Lung (tissue), 12 donors: Measurements from ENCODE around the gene ATP7B. TPM values are rescaled to one million over a fixed set of nuclear protein-coding genes. Genes with fewer than 3 reads are reported as not detected.

Experiments used
- ATAC-seq: fragments of 200-7000 bp; cut with Tn5 transposase; one replicate; pipeline ENCODE4 v1.9.1; 2020; ENCODE audit warnings: moderate number of reproducible peaks; ENCODE audit not compliant: insufficient read depth, low FRiP score
- DNase-seq, 3 donors: peaks; one replicate each; pipeline ENCODE4 v3.0.0-alpha.2; 2013 to 2017
- H3K27ac ChIP-seq, 2 donors: one replicate each; pipeline ENCODE4 v1.5.1; 2013; ENCODE audit warnings: mild to moderate bottlenecking in 2 of 2, moderate library complexity in 2 of 2, control low read depth in 1 of 2, inconsistent platforms in 1 of 2, low read depth in 1 of 2, low read length in 1 of 2
- H3K27me3 ChIP-seq, 3 donors: one replicate each; pipeline ENCODE4 v1.5.1; 2013; ENCODE audit warnings: low read length in 2 of 3; ENCODE audit not compliant: control insufficient read depth in 3 of 3, insufficient read depth in 3 of 3
- H3K36me3 ChIP-seq, 4 donors: one replicate each; pipeline ENCODE4 v1.5.1; 2013; ENCODE audit warnings: low read length in 4 of 4, mild to moderate bottlenecking in 1 of 4, moderate library complexity in 1 of 4; ENCODE audit not compliant: control insufficient read depth in 4 of 4, insufficient read depth in 4 of 4
- H3K4me1 ChIP-seq, 5 donors: one replicate each; pipeline ENCODE4 v1.5.1; 2013; ENCODE audit warnings: low read length in 5 of 5, mild to moderate bottlenecking in 2 of 5, moderate library complexity in 1 of 5; ENCODE audit not compliant: control insufficient read depth in 5 of 5, insufficient read depth in 5 of 5
- H3K4me3 ChIP-seq: one replicate; pipeline ENCODE4 v1.5.1; 2013; ENCODE audit warnings: mild to moderate bottlenecking, control low read depth, moderate library complexity
- H3K9ac ChIP-seq, 2 donors: one replicate each; pipeline ENCODE4 v1.5.1; 2013; ENCODE audit warnings: low read length in 2 of 2, control low read depth in 1 of 2; ENCODE audit not compliant: insufficient read depth in 1 of 2
- H3K9me3 ChIP-seq, 4 donors: one replicate each; pipeline ENCODE4 v1.5.1; 2013; ENCODE audit warnings: low read length in 3 of 4, mild to moderate bottlenecking in 1 of 4, moderate library complexity in 1 of 4; ENCODE audit not compliant: control insufficient read depth in 4 of 4, insufficient read depth in 3 of 4
- WGBS, 2 donors: extraction: QIAGEN DNeasy Blood & Tissue Kit; methylation state at CpG; one replicate each; pipeline ENCODE4 v1.1.7; 2013; 5-methylcytosine and 5-hydroxymethylcytosine counted together
- polyA plus RNA-seq, 2 donors: library from polyadenylated mRNA; stranded (reverse); fragments of 200-250 nt; gene quantifications; one replicate each; pipeline ENCODE4 v1.2.1, GENCODE V29; 2013
- total RNA-seq, 2 donors: library from RNA; depleted of rRNA in 1 of 2; stranded (reverse); fragments of >200 nt in 1 of 2; gene quantifications; one replicate each; pipeline ENCODE4 v1.2.1, GENCODE V29; 2014 to 2021
- TF ChIP-seq, protein P1 (sequence below): IDR thresholded peaks from 2 replicates; pipeline ENCODE4 v1.5.1; 2012; ENCODE audit warnings: mild to moderate bottlenecking; ENCODE audit errors: control extremely low read depth, extremely low read depth
- donor health status: control.
- donor health status: control.
- donor health status: Bipolar disorder and iron deficiency.
- donor health status: healthy.
- donor health status: DM: yes; HTN: yes; CAD: no.

The ATP7B gene
- total and polyA plus RNA-seq, 4 donors, result 1.4 to 10.2 (median 4.4) TPM

GRCh38 chr13:51943721-51944120 lies 67.5 kb downstream of the ATP7B start:
- no peaks in the 10 kb centered on the region for H3K9me3 ChIP-seq
- no peak overlapping the region for H3K4me3 ChIP-seq
- DNase-seq (no peak), ATAC-seq (no peak)
- no peak overlapping the region for H3K9ac ChIP-seq
- no peaks in the 10 kb centered on the region for H3K4me1 ChIP-seq
- no peaks in the 10 kb centered on the region for H3K27me3 ChIP-seq
- TF ChIP-seq, protein P1, sequence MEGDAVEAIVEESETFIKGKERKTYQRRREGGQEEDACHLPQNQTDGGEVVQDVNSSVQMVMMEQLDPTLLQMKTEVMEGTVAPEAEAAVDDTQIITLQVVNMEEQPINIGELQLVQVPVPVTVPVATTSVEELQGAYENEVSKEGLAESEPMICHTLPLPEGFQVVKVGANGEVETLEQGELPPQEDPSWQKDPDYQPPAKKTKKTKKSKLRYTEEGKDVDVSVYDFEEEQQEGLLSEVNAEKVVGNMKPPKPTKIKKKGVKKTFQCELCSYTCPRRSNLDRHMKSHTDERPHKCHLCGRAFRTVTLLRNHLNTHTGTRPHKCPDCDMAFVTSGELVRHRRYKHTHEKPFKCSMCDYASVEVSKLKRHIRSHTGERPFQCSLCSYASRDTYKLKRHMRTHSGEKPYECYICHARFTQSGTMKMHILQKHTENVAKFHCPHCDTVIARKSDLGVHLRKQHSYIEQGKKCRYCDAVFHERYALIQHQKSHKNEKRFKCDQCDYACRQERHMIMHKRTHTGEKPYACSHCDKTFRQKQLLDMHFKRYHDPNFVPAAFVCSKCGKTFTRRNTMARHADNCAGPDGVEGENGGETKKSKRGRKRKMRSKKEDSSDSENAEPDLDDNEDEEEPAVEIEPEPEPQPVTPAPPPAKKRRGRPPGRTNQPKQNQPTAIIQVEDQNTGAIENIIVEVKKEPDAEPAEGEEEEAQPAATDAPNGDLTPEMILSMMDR, result no peak
- WGBS, 2 donors, result 78 to 93% methylated on average over 8 of the region's 8 CpGs
- H3K27ac ChIP-seq, result no peak overlapping the region
- H3K36me3 ChIP-seq, result peaks cover 0 to 8% (median 2%) of the 10 kb centered on the region in 4 donors

DNA sequence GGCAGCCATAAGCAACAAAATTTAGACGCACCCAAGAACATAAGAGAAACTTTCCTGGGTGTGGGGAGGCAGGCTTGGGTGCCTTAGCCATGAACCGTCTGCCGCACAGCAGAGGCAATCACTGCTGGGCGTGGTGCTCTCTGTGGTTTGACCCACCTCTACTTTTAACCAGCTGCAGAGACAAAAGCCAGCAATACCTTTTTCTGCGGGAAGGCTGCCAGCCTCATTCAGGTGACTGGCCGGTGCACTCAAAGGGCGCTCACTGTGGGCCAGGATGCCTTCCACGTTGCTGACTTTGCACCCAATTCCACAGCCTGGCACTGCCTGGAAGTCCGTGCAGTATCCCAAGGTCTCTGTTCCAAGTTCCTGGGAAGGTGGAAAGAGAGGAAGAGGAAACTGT lies 69.1 kb downstream of the ATP7B start:
- H3K9ac ChIP-seq, result no peak overlapping the region
- no peaks in the 10 kb centered on the region for H3K9me3 ChIP-seq
- peaks cover 0 to 9% (median 2%) of the 10 kb centered on the region in 4 donors for H3K36me3 ChIP-seq
- H3K27me3 ChIP-seq, result no peaks in the 10 kb centered on the region
- no peak overlapping the region for H3K27ac ChIP-seq
- TF ChIP-seq, protein P1, result no peak
- H3K4me1 ChIP-seq, result no peaks in the 10 kb centered on the region
- no peak for DNase-seq
- H3K4me3 ChIP-seq, result no peak overlapping the region
- 77 to 85% methylated on average over 9 of the region's 9 CpGs for WGBS, 2 donors
- ATAC-seq, result no peak

DNA sequence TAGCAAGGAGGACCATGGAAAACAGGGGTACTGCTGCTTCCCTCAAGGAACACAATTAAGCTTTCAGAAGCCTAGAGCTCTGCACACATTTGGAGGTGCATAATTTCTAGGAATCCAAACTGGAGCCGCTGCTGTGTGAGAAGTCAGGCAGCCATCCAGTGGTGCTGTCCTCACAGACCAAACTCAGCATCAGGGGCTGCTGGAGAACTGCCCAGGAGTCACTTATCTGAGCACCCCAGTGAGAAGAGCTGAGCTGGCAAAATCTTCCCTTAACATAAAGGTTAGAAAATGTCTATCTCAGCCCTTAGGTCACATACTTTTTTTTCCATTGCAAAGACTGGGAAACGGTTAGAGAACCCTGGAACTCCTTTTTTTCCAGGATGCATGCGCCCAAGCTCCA lies 72.8 kb downstream of the ATP7B start:
- Histone ChIP-seq H3K4me3 (no peak overlapping the region), H3K4me1 (no peaks in the 10 kb centered on the region), H3K36me3 (peaks cover 0 to 11% (median 2%) of the 10 kb centered on the region in 4 donors), H3K27ac (no peak overlapping the region), H3K27me3 (no peaks in the 10 kb centered on the region), H3K9me3 (no peaks in the 10 kb centered on the region), H3K9ac (no peak overlapping the region)
- TF ChIP-seq, protein P1, result no peak
- ATAC-seq (no peak), DNase-seq (peak in 2 of 3 donors; percentile 34 to 55)
- 86 to 90% methylated on average over 3 of the region's 3 CpGs for WGBS, 2 donors
